ENCODE data around the gene VPS26B.

Gene VPS26B

GRCh38 chr11:134223121-134223520, 1.4 kb upstream of the VPS26B start:
- TF ChIP-seq CTCF (conservative IDR thresholded peaks at IDR 0.05; ENCODE audit: low read length): no peak
- DNase-seq (ENCODE audit: low read depth): no peak
- peak overlapping the region; percentile 77 for H3K4me3 ChIP-seq (ENCODE audit: low read length)

- DNase-seq (ENCODE audit: low read depth): peak; percentile 12
- no peak for TF ChIP-seq CTCF (conservative IDR thresholded peaks at IDR 0.05; ENCODE audit: low read length)
- peak overlapping the region; percentile 77 for H3K4me3 ChIP-seq (ENCODE audit: low read length)
Observed at GRCh38 chr11:134224710-134225664, 516 bp downstream of the VPS26B start.

- DNase-seq (ENCODE audit: low read depth): peak; percentile 62
- peak overlapping the region; percentile 13; the same call in 1 of the 2 replicates for H3K4me3 ChIP-seq (ENCODE audit: low read length)
- no peak for TF ChIP-seq CTCF (conservative IDR thresholded peaks at IDR 0.05; ENCODE audit: low read length)
Observed at GRCh38 chr11:134226806-134227325, 2.4 kb downstream of the VPS26B start.

GRCh38 chr11:134228625-134229024, 4.2 kb downstream of the VPS26B start:
- no peak overlapping the region for H3K4me3 ChIP-seq (ENCODE audit: low read length)
- TF ChIP-seq CTCF (conservative IDR thresholded peaks at IDR 0.05; ENCODE audit: low read length): no peak
- DNase-seq (ENCODE audit: low read depth): peak; percentile 86

GRCh38 chr11:134229126-134229790, 4.8 kb downstream of the VPS26B start:
- peak; percentile 31 for DNase-seq (ENCODE audit: low read depth)
- TF ChIP-seq CTCF (conservative IDR thresholded peaks at IDR 0.05; ENCODE audit: low read length): no peak
- no peak overlapping the region for H3K4me3 ChIP-seq (ENCODE audit: low read length)

GRCh38 chr11:134230339-134230738, 5.9 kb downstream of the VPS26B start:
- TF ChIP-seq CTCF (conservative IDR thresholded peaks at IDR 0.05; ENCODE audit: low read length): no peak
- DNase-seq (ENCODE audit: low read depth): no peak
- no peak overlapping the region for H3K4me3 ChIP-seq (ENCODE audit: low read length)

All from AG10803 (cell line).